Fibroblast of the aortic adventitia (primary cell): Measurements from ENCODE around the gene TACR1. TPM values are rescaled to one million over a fixed set of nuclear protein-coding genes. Genes with fewer than 3 reads are reported as not detected.

Experiments used
- DNase-seq: peaks from one replicate; pipeline ENCODE4 v3.0.0-alpha.2; 2010; ENCODE audit warnings: low read depth
- H3K4me3 ChIP-seq: 2 replicates; pipeline ENCODE4 v1.5.1; 2011; ENCODE audit warnings: low read depth, mild to moderate bottlenecking, control low read depth, low read length, moderate library complexity
- CTCF ChIP-seq: IDR thresholded peaks from 2 replicates; pipeline ENCODE4 v1.5.1; 2011; ENCODE audit warnings: mild to moderate bottlenecking, low read length, control low read depth, inconsistent platforms; ENCODE audit not compliant: insufficient read depth
- total RNA-seq: library from RNA; depleted of rRNA; stranded (reverse); fragments of >200 nt; gene quantifications from 2 replicates; pipeline ENCODE4 v1.2.3, GENCODE V29; 2012; ENCODE audit warnings: low replicate concordance

TACR1 gene
- total RNA-seq, 1 donor, result 0.09 TPM

- no peak for DNase-seq
- no peak overlapping the region for H3K4me3 ChIP-seq
- TF ChIP-seq CTCF, result no peak
Observed at GRCh38 chr2:75031171-75031570, 168.1 kb downstream of the TACR1 start.

GRCh38 chr2:75030218-75031009, 168.9 kb downstream of the TACR1 start:
- no peak for DNase-seq
- TF ChIP-seq CTCF, result no peak
- H3K4me3 ChIP-seq, result no peak overlapping the region

GRCh38 chr2:75027886-75028285, 171.4 kb downstream of the TACR1 start:
- no peak for TF ChIP-seq CTCF
- no peak for DNase-seq
- H3K4me3 ChIP-seq, result no peak overlapping the region

- no peak for DNase-seq
- no peak overlapping the region for H3K4me3 ChIP-seq
- no peak for TF ChIP-seq CTCF
Observed at GRCh38 chr2:75025633-75026380, 173.5 kb downstream of the TACR1 start.

- no peak for TF ChIP-seq CTCF
- H3K4me3 ChIP-seq, result no peak overlapping the region
- DNase-seq, result no peak
Observed at GRCh38 chr2:75025216-75025615, 174.1 kb downstream of the TACR1 start.

GRCh38 chr2:75023666-75024455, 175.5 kb downstream of the TACR1 start:
- TF ChIP-seq CTCF, result no peak
- DNase-seq, result no peak

More at GRCh38 chr2:75023666-75024455, 175.5 kb downstream of the TACR1 start:
- no peak overlapping the region for H3K4me3 ChIP-seq
